ENCODE data around the gene CHD5.

The CHD5 gene

DNA sequence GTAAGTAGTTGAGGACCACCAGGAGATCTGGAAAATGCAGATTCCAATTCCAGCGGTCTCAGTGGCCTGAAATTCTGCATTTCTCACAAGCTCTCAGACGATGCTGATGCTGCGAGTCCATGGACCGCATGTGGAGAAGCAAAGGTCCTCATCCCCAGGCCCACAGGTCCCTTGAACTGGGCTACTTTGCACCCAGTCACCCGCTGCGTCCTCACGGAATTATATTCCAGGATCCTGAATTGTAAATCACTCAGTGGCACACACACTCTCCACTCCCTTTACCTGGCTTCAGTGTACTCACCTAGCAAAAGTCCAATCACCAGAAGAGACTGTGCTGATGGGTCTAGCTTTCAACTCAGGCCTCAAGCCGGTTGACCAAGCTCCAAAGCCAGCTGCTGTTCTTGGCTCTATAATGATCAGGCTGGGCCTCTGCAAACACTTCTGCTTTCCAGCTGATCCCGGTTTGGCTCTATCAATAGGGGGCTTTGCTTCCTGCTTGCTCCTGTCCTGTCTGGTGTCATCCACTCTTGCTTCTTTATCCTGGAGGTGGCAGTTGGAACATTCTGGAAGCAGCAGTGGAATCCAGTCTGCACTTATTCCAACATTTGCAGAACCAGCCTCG, 20.2 kb upstream of the CHD5 start:
- no peak for DNase-seq

DNA sequence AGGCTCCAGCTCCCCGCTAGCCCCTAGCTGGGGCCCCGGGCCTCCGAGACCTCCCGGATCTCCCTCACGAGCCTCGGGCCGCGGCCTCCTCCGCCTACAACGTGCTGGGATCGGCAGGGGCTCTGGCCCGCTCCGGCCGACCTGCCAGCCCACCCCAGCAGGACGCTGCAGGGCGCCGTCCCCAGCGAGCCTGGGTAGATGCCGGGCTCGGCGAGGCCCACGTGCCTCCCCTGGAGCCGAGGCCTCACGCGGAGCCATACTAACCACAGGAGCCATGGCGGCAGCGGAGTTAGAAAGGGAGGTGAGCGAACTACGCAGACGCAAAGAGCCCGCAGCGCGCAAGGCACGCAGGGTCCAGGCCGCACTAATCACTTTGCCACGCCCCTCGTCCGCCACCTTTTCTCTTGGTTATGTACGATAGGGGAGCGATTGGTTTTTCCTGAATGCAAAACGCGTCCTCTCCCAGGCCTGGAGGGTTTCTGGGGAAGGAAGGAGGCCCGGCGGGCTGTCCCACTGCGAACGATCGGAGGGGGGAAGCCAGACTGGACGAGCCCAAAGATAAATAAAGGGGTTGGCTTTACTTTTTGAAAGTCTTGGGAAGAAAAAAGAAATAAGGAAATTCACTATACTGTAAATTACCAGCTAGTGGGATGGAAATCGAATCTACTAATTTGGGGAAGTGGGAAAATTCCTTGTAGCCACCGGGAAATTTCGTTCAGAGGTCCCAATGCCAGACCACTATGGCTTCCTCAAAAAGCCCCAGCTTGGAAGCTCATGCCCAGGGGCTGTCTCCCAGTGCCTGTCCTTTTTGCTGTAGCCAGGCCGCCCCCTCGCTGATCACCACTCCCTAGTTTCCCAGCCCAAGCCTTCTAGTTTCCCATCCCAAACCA, 19.4 kb upstream of the CHD5 start, which contains the start of gene RPL22:
RPL22 (minus strand) TSS at position 298 of the 890 bp plus-strand sequence; CDS start at position 276, 22 bp downstream.
- peak; percentile 97 for DNase-seq

GRCh38 chr1:6198646-6199297, 18.7 kb upstream of the CHD5 start:
- no peak for DNase-seq

DNA sequence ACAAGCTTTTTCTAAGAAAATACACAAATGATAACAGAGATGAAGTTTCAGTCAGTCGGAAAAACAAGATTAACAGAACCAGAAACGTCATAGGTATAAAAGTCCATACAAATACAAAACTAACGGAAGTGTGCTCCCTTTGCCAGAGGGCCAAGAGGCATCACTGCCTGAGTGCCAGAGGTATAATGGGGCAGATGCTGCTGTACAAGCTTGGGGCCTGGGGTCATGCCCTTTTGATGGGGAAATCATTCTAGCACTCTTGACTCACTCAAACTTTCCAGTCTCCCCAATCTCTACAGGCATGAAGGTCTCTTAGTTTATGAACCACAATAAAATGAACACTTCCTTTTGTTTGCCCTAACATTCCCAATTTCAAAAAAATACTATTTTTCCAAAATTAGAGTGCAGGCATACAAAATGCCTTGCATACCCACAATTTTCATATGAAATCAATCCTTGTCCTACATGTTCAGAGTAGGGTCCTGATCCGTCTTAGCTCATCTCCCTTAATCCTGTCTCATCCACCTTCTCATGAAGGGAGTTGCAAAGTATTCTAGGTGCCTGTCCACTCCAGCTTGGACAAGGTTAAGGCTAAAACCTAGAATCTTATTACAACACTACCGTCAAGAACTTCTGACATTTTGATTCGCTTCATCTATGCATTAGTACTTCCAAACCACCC, 17.8 kb upstream of the CHD5 start:
- no peak for DNase-seq

- no peak for DNase-seq
Measured at GRCh38 chr1:6191968-6192367, 11.8 kb upstream of the CHD5 start.

DNA sequence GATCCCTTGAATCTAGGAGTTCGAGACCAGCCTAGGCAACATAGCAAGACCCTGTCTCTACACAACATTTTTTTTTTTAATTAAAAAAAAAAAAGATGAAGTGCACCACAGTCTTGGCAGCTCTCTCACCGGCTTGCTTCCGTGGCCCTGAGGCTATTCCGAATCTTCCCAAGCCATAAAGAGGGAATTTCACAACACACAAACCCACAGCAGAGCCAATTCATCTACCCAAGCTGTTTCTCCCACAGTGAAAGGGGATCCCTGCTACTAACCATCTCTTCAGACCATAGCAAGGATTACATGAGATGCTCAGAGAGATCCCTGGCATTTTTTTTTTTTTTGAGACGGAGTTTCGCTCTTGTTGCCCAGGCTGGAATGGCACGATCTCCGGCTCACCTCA, 8.3 kb upstream of the CHD5 start:
- no peak for DNase-seq

- no peak for DNase-seq
Measured at GRCh38 chr1:6185635-6186382, 5.7 kb upstream of the CHD5 start.

DNA sequence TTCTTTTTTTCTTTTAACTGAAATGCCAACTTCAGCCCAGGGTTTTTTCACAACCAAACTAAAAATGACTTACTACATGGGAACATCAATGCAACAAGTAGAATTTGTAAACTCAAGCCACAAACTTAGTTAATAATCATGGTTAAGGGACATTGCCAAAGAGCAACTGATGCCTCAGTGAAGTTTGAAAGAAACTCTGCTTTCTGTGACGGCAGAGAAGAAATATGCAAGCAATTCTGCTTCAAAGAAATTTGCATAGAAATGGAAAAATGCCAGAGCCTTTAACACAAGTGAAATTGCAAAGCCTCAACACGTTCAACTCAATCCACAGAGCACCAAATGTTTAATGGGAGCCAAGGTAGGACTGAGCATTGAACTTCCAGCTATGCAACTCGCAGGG, 5.0 kb upstream of the CHD5 start:
- no peak for DNase-seq

GRCh38 chr1:6184083-6184783, 4.1 kb upstream of the CHD5 start:
- no peak for DNase-seq

DNA sequence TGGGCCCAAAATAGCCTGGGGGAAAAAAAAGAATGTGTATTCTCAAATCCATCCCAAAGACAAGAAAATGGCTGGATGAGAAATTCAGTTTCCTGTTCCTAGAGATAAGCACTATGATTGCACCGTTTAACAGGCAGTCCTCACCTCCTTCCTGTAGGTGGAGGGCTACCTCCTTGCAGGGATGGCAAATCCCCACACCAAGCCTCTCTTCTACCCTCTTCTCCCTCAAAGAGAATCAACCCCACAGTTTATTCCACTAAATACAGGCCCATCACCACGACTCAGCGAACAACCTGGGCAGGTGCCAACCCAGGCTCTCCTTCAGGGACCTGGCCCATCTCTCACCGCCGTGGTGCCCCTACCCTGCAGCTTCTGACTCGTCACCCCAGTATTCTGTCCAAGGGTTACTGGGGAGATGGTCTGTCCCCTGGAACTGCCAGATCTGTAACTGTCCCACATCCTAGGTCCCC, 3.4 kb upstream of the CHD5 start:
- no peak for DNase-seq

GRCh38 chr1:6181347-6181770, 1.2 kb upstream of the CHD5 start:
- no peak for DNase-seq

GRCh38 chr1:6180707-6181311, 688 bp upstream of the CHD5 start:
- DNase-seq = no peak

DNA sequence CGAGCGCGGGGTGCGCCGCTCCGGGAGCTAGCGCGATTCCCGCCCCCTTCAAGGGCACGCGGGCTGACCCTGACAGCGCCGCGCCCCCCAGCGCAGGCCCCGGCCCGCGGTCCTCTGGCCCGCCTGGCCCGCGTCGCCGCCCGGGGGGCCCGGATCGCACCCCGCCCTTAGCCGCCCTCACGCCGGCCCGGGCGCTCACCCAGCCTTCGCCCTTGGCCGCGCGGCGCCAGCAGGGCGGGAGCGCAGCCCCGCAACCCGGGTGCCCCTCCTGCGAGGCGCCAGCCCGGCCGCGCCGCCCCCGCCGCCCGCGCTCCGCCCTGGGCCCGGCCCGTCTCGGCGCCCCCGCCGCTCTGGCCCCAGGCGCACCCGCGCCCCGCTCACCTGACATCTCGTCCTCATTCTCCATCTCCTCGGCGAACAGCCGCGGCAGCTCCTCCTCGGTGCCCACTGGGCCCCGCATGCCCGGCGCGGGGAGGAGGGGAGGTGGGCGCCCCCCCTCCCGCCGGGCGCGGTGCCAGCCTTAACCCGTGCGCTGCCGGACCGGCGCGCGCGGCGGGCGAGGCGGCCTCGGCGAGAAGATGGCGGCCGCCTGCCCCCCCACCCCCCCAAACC, 451 bp downstream of the CHD5 start:
- no peak for DNase-seq

GRCh38 chr1:6178751-6179563, 1.2 kb downstream of the CHD5 start:
- DNase-seq = no peak

- no peak for DNase-seq
Measured at GRCh38 chr1:6177681-6178380, 2.3 kb downstream of the CHD5 start.

DNA sequence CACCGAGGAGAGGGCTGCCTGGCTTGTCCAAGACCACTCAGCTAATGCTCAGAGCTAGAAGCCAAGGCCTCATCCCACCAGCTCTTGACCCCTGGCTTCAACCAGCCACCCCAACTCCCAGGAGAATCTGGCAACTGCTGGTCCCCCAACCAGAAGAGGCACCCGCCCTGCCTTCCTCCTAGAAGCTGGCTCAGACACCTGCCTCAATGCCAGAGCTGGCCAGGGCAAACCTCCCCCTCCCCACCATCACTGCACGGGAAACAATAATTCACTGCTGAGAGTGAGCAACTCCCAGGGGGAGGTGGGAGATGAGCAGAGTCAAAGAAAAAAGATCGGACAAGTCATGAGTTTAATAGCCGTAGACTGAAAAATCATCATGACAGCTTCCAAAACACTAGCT, 3.3 kb downstream of the CHD5 start:
- DNase-seq = no peak

GRCh38 chr1:6175411-6175828, 4.7 kb downstream of the CHD5 start:
- DNase-seq = no peak

DNA sequence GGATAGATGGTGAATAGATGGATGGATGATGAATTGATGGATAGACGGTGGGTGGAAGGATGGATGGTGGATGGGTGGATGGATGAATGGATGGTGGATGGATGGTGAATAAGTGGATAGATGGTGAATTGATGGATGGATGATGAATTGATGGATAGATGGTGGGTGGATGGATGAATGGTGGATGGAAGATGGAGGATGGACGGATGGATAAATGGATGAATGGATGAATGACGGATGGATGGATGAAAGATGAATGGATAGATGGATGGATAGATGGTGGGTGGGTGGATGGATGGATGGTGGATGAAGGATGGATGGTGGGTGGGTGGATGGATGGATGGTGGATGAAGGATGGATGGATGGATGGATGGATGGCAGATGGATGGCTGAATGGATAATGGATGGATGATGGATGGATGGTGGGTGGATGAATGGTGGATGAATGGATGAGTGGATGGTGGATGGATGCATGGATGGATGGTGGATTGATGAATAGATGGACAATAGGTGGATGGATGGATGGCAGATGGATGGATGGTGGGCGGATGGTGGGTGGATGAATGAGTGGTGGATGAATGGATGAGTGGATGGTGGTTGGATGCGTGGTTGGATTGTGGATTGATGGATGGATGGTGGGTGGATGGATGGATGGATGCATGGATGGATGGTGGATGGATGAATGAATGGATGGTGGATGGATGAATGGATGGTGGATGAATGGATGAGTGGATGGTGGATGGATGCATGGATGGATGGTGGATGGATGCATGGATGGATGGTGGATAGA, 5.3 kb downstream of the CHD5 start:
- DNase-seq = no peak
